Mesothelial cell of epicardium (in vitro differentiated cells): Measurements from ENCODE around the gene CRACR2A. TPM values are rescaled to one million over a fixed set of nuclear protein-coding genes. Genes with fewer than 3 reads are reported as not detected.

Experiments
- DNase-seq, 2 experiments: peaks; one replicate each; pipeline ENCODE4 v3.0.0; 2021; ENCODE audit warnings: low spot score in 2 of 2; ENCODE audit not compliant: unreplicated experiment in 2 of 2
- H3K27ac Mint-ChIP-seq: 2 replicates; pipeline ENCODE4 v1.8.0; 2021; ENCODE audit warnings: mixed read lengths
- H3K27me3 Mint-ChIP-seq: 2 replicates; pipeline ENCODE4 v1.8.0; 2021; ENCODE audit warnings: low read depth, mixed read lengths
- H3K36me3 Mint-ChIP-seq: 2 replicates; pipeline ENCODE4 v1.8.0; 2021; ENCODE audit warnings: mixed read lengths
- H3K4me1 Mint-ChIP-seq: 2 replicates; pipeline ENCODE4 v1.8.0; 2021; ENCODE audit warnings: mixed read lengths
- H3K4me3 Mint-ChIP-seq: 2 replicates; pipeline ENCODE4 v1.8.0; 2021; ENCODE audit warnings: mild to moderate bottlenecking, moderate library complexity, mixed read lengths
- H3K9me3 Mint-ChIP-seq: 2 replicates; pipeline ENCODE4 v1.8.0; 2021; ENCODE audit warnings: mixed read lengths
- CTCF ChIP-seq: fragments of 200-600 bp; sonication (generic); IDR thresholded peaks from one replicate; pipeline ENCODE4 v1.5.0; 2021; ENCODE audit warnings: antibody characterized with exemption; ENCODE audit not compliant: unreplicated experiment
- total RNA-seq: library from RNA; stranded (reverse); gene quantifications from 3 replicates; pipeline ENCODE4 v1.2.1, GENCODE V29; 2021

Gene CRACR2A
- total RNA-seq, 1 donor from 2014 or later: 1.0 TPM

- Mint-ChIP-seq H3K4me1 (no peaks in the 10 kb centered on the region), H3K4me3 (no peak overlapping the region), H3K27me3 (peaks cover 2% of the 10 kb centered on the region), H3K36me3 (no peaks in the 10 kb centered on the region), H3K27ac (no peak overlapping the region), H3K9me3 (no peaks in the 10 kb centered on the region)
- no peak for TF ChIP-seq CTCF
- DNase-seq: no peak
These were observed 130.7 kb downstream of the CRACR2A start for GRCh38 chr12:3622021-3622821.

- no peak overlapping the region for H3K27ac Mint-ChIP-seq
- no peak for DNase-seq
- no peak for TF ChIP-seq CTCF
- H3K4me1 Mint-ChIP-seq: no peaks in the 10 kb centered on the region
- no peak overlapping the region for H3K4me3 Mint-ChIP-seq
- no peaks in the 10 kb centered on the region for H3K9me3 Mint-ChIP-seq
- H3K27me3 Mint-ChIP-seq: peaks cover 2% of the 10 kb centered on the region
- H3K36me3 Mint-ChIP-seq: no peaks in the 10 kb centered on the region
These were observed 132.1 kb downstream of the CRACR2A start for GRCh38 chr12:3620856-3621255.

GRCh38 chr12:3617565-3617964 is 135.3 kb downstream of the CRACR2A start:
- no peaks in the 10 kb centered on the region for H3K4me1 Mint-ChIP-seq
- H3K27me3 Mint-ChIP-seq: peaks cover 2% of the 10 kb centered on the region
- H3K4me3 Mint-ChIP-seq: no peak overlapping the region
- no peaks in the 10 kb centered on the region for H3K36me3 Mint-ChIP-seq
- no peak for TF ChIP-seq CTCF
- no peak for DNase-seq
- H3K9me3 Mint-ChIP-seq: no peaks in the 10 kb centered on the region
- no peak overlapping the region for H3K27ac Mint-ChIP-seq

GRCh38 chr12:3615862-3616261 is 137.0 kb downstream of the CRACR2A start:
- H3K36me3 Mint-ChIP-seq: no peaks in the 10 kb centered on the region
- H3K9me3 Mint-ChIP-seq: no peaks in the 10 kb centered on the region
- no peak overlapping the region for H3K4me3 Mint-ChIP-seq
- no peak for DNase-seq
- H3K27me3 Mint-ChIP-seq: peaks cover 2% of the 10 kb centered on the region
- no peaks in the 10 kb centered on the region for H3K4me1 Mint-ChIP-seq
- no peak for TF ChIP-seq CTCF
- no peak overlapping the region for H3K27ac Mint-ChIP-seq

- H3K36me3 Mint-ChIP-seq: no peaks in the 10 kb centered on the region
- DNase-seq: no peak
- H3K4me1 Mint-ChIP-seq: no peaks in the 10 kb centered on the region
- TF ChIP-seq CTCF: no peak
- no peaks in the 10 kb centered on the region for H3K9me3 Mint-ChIP-seq
- no peak overlapping the region for H3K27ac Mint-ChIP-seq
- H3K4me3 Mint-ChIP-seq: no peak overlapping the region
- no peaks in the 10 kb centered on the region for H3K27me3 Mint-ChIP-seq
These were observed 138.0 kb downstream of the CRACR2A start for GRCh38 chr12:3614806-3615466.
